Liver (tissue), 3 donors: Measurements from ENCODE around the gene MADCAM1.
"Not testable (repeated sequence)": the region's sequence is repeated elsewhere in the genome, so short reads cannot be mapped to it uniquely, and the experiment has no call there.

Source experiments
- ATF3 ChIP-seq: IDR thresholded peaks from 2 replicates; pipeline ENCODE4 v1.6.1; 2016; ENCODE audit warnings: antibody characterized with exemption
- CTCF ChIP-seq: fragments of 150-350 bp; IDR thresholded peaks from 2 replicates; pipeline ENCODE4 v1.5.1; 2017; ENCODE audit warnings: improper control_type of control experiment, low read depth, low read length; ENCODE audit not compliant: missing input control
- HNF4A ChIP-seq, 2 donors: conservative IDR thresholded peaks; 2 replicates each; pipeline ENCODE4 v1.6.1; 2016; ENCODE audit warnings: antibody characterized with exemption in 2 of 2, mild to moderate bottlenecking in 2 of 2
- REST ChIP-seq: IDR thresholded peaks from 2 replicates; pipeline ENCODE4 v1.6.1; 2016; ENCODE audit warnings: antibody characterized with exemption, mild to moderate bottlenecking
- TAF1 ChIP-seq: conservative IDR thresholded peaks from 2 replicates; pipeline ENCODE4 v1.6.1; 2016; ENCODE audit warnings: antibody characterized with exemption, mild to moderate bottlenecking
- YY1 ChIP-seq: IDR thresholded peaks from 2 replicates; pipeline ENCODE4 v1.6.1; 2016; ENCODE audit warnings: antibody characterized with exemption, mild to moderate bottlenecking
- donor health status: healthy.
- donor health status: healthy.

- TF ChIP-seq TAF1; CTCF; HNF4A (conservative IDR thresholded peaks at IDR 0.05); REST; ATF3; YY1: not testable (repeated sequence)
Observed at GRCh38 chr19:481100-481499, 15.2 kb upstream of the MADCAM1 start.
